ENCODE measurements around the gene APOL5.

DNA sequence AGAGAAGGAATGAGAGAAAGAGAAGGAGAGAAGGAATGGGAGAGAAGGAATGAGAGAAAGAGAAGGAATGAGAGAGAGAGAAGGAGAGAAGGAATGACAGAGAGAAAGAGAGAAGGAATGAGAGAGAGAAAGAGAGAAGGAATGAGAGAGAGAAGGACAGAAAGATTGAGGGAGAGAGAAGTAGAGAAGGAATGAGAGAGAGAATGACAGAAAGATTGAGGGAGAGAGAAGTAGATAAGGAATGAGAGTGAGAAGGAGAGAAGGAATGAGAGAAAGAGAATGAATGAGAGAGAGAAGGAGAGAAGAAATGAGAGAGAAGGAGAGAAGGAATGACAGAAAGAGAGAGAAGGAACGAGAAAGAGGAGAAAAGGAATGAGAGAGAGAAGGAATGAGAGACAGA, 34.1 kb upstream of the APOL5 start:
- TF ChIP-seq FOXP2 (optimal IDR thresholded peaks at IDR 0.05; ENCODE audit: control extremely low read depth, extremely low read length, insufficient read depth), result no peak
- TF ChIP-seq POLR2AphosphoS5 (IDR thresholded peaks at IDR 0.05; ENCODE audit: borderline replicate concordance, low read depth, low read length), result no peak
- no peak for TF ChIP-seq EZH2 (IDR thresholded peaks at IDR 0.05)

Data from SK-N-MC (cell line).